ENCODE data around the gene KCNQ4.

DNA sequence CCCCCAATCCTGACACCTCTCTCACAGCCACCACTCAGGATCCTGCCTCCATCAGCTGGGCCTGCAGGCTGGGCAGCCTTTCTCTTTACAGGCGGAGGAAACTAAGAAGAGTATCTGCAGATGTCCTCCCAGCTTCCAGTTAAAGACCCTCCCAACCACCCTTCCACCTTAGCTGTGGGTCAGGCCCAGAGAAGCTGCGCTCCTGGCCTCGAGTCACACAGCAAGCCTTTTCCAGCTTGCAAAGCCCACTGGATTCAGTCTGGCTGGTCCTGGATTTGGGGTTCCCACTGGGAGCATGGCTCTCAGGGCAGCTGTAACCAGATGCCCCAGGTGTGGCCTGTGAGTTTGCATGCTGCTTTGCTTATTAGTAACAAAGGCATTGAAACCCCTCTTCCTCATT lies 19.9 kb downstream of the KCNQ4 start:
- no peak for TF ChIP-seq POLR2A (IDR thresholded peaks at IDR 0.05)
- TF ChIP-seq, protein P1, sequence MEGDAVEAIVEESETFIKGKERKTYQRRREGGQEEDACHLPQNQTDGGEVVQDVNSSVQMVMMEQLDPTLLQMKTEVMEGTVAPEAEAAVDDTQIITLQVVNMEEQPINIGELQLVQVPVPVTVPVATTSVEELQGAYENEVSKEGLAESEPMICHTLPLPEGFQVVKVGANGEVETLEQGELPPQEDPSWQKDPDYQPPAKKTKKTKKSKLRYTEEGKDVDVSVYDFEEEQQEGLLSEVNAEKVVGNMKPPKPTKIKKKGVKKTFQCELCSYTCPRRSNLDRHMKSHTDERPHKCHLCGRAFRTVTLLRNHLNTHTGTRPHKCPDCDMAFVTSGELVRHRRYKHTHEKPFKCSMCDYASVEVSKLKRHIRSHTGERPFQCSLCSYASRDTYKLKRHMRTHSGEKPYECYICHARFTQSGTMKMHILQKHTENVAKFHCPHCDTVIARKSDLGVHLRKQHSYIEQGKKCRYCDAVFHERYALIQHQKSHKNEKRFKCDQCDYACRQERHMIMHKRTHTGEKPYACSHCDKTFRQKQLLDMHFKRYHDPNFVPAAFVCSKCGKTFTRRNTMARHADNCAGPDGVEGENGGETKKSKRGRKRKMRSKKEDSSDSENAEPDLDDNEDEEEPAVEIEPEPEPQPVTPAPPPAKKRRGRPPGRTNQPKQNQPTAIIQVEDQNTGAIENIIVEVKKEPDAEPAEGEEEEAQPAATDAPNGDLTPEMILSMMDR (IDR thresholded peaks at IDR 0.05): no peak
